IPS-15b (cell line): Measurements from ENCODE around the gene TAF11L11.
"Not testable (repeated sequence)": the region's sequence is repeated elsewhere in the genome, so short reads cannot be mapped to it uniquely, and the experiment has no call there.

Source experiments
- H3K27me3 ChIP-seq: one replicate; pipeline ENCODE4 v1.6.1; 2013; ENCODE audit warnings: low read length; ENCODE audit not compliant: control insufficient read depth, insufficient read depth
- H3K36me3 ChIP-seq: one replicate; pipeline ENCODE4 v1.6.1; 2013; ENCODE audit warnings: low read length; ENCODE audit not compliant: control insufficient read depth, insufficient read depth
- H3K4me1 ChIP-seq: one replicate; pipeline ENCODE4 v1.6.1; 2013; ENCODE audit warnings: mild to moderate bottlenecking, low read length; ENCODE audit not compliant: control insufficient read depth, insufficient read depth
- H3K4me3 ChIP-seq: one replicate; pipeline ENCODE4 v1.5.1; 2013; ENCODE audit warnings: low read depth, low read length
- H3K9ac ChIP-seq: one replicate; pipeline ENCODE4 v1.6.1; 2013; ENCODE audit warnings: low read depth, mild to moderate bottlenecking, low read length
- H3K9me3 ChIP-seq: one replicate; pipeline ENCODE4 v1.6.1; 2013; ENCODE audit warnings: mild to moderate bottlenecking, low read length; ENCODE audit not compliant: control insufficient read depth, insufficient read depth

The TAF11L11 gene

GRCh38 chr5:17631788-17632187, 27.8 kb downstream of the TAF11L11 start, which contains the start of gene TAF11L13:
TAF11L13 (plus strand) TSS chr5:17632088.
- H3K4me1 ChIP-seq, H3K9me3 ChIP-seq, H3K27me3 ChIP-seq, H3K4me3 ChIP-seq, H3K36me3 ChIP-seq, H3K9ac ChIP-seq: not testable (repeated sequence)

GRCh38 chr5:17634160-17634559, 30.2 kb downstream of the TAF11L11 start, which contains the start of gene TAF11L14:
TAF11L14 (plus strand) TSS chr5:17634460.
- Histone ChIP-seq H3K27me3 (no peaks in the 10 kb centered on the region), H3K9me3 (no peaks in the 10 kb centered on the region), H3K4me1 (no peaks in the 10 kb centered on the region), H3K9ac (no peak within 1 kb of the TSS), H3K36me3 (no peaks in the 10 kb centered on the region), H3K4me3 (no peak within 1 kb of the TSS)

- H3K9me3 ChIP-seq, H3K4me3 ChIP-seq, H3K9ac ChIP-seq, H3K27me3 ChIP-seq, H3K36me3 ChIP-seq, H3K4me1 ChIP-seq: not testable (repeated sequence)
These were observed 45.2 kb downstream of the TAF11L11 start for GRCh38 chr5:17649232-17649631.

- not testable (repeated sequence) for H3K9ac ChIP-seq, H3K27me3 ChIP-seq, H3K4me3 ChIP-seq, H3K36me3 ChIP-seq, H3K4me1 ChIP-seq, H3K9me3 ChIP-seq
These were observed 51.3 kb downstream of the TAF11L11 start for GRCh38 chr5:17655201-17655759.
